T-helper 1 cell treated with Interleukin-12 subunit alpha and Interleukin-12 subunit beta and Interleukin-4 antibody, amounts not matched to agents 30 ng/mL and 1 ng/mL, for 36 hours (primary cell): ENCODE data around the gene NTM. TPM values are rescaled to one million over a fixed set of nuclear protein-coding genes. Genes with fewer than 3 reads are reported as not detected.

Experiments
- intact Hi-C: fragments of 100-400 bp; cut with micrococcal nuclease; formaldehyde crosslinking; loops from one replicate; pipeline ENCODE4 v1.15.1; 2024
- total RNA-seq: library from RNA; stranded (reverse); gene quantifications from 2 replicates; pipeline ENCODE4 v1.2.3, GENCODE V29; 2022

Gene NTM
- total RNA-seq, 1 donor from 2014 or later = not detected

GRCh38 chr11:131373095-131373725, 2.8 kb downstream of the NTM start:
- intact Hi-C loops = no loop called here

GRCh38 chr11:131373756-131374155, 3.3 kb downstream of the NTM start:
- intact Hi-C loops = no loop called here

GRCh38 chr11:131375421-131375820, 5.0 kb downstream of the NTM start:
- intact Hi-C loops = no loop called here

GRCh38 chr11:131375915-131376314, 5.5 kb downstream of the NTM start:
- intact Hi-C loops = no loop called here

GRCh38 chr11:131378931-131379330, 8.5 kb downstream of the NTM start:
- intact Hi-C loops = no loop called here

GRCh38 chr11:131385763-131386390, 15.5 kb downstream of the NTM start:
- intact Hi-C loops = no loop called here

GRCh38 chr11:131386408-131386807, 16.0 kb downstream of the NTM start:
- intact Hi-C loops = no loop called here

GRCh38 chr11:131388030-131388429, 17.6 kb downstream of the NTM start:
- intact Hi-C loops = no loop called here

GRCh38 chr11:131389582-131389981, 19.2 kb downstream of the NTM start:
- intact Hi-C loops = no loop called here

- intact Hi-C loops = no loop called here
Observed at GRCh38 chr11:131391176-131391575, 20.8 kb downstream of the NTM start.

- intact Hi-C loops = no loop called here
Observed at GRCh38 chr11:131392528-131393255, 22.3 kb downstream of the NTM start.

- intact Hi-C loops = no loop called here
Observed at GRCh38 chr11:131393691-131394090, 23.3 kb downstream of the NTM start.

GRCh38 chr11:131397675-131398074, 27.3 kb downstream of the NTM start:
- intact Hi-C loops = no loop called here

- intact Hi-C loops = no loop called here
Observed at GRCh38 chr11:131402040-131402439, 31.6 kb downstream of the NTM start.

GRCh38 chr11:131404010-131404409, 33.6 kb downstream of the NTM start:
- intact Hi-C loops = no loop called here

GRCh38 chr11:131408025-131408640, 37.7 kb downstream of the NTM start:
- intact Hi-C loops = no loop called here

GRCh38 chr11:131409345-131409744, 38.9 kb downstream of the NTM start:
- intact Hi-C loops = no loop called here

GRCh38 chr11:131411636-131412035, 41.2 kb downstream of the NTM start:
- intact Hi-C loops = no loop called here

GRCh38 chr11:131412061-131412460, 41.6 kb downstream of the NTM start:
- intact Hi-C loops = no loop called here

GRCh38 chr11:131413217-131413616, 42.8 kb downstream of the NTM start:
- intact Hi-C loops = no loop called here

- intact Hi-C loops = no loop called here
Observed at GRCh38 chr11:131418189-131418588, 47.8 kb downstream of the NTM start.
